ENCODE measurements around the gene SLC31A1. TPM values are rescaled to one million over a fixed set of nuclear protein-coding genes. Genes with fewer than 3 reads are reported as not detected.
A peak's percentile ranks its signal among the peaks of the same experiment; 100 is the strongest.

Gene SLC31A1
- total and polyA plus RNA-seq, 2 of the 13 experiments (the other 11 are each of a cell fraction or from before 2014, with no cell fraction given): 62.9 to 70.0 TPM

DNA sequence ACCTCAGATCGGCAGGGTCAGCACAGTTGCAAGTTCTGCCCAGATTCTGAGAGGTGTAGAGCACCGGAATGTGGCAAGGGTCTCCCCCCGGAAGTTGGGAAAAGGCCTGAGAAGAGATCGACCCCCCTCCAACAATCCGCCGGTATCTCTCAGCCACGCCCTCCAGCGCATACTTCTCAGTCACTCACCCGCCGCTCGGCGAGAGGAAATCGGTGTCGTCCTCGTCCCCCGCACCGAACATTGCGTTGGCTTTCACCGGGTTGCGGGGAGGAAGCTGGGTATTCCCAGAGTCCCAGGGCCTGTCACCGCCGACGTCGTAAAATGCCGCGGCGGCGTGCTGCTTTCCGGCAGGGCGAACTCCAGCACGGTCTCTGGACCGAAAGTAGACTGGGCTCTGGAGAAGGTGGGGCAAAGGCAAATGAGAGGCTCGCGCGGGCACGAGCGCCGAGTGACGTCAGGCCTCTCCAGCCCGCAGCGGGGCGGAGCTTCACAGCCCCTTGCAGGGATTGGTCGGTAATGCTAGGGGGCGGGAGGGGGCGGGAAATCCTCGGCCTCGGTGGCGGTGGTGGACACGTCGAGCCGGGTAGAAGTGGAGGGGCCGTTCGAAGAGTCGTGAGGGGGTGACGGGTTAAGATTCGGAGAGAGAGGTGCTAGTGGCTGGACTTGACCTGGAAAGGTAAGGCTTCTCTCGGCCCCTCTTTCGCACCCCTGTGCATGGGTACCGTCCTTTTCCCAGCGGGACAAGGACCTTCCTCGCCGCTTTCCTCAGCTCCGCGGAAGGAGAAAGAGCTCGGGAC, at the start of gene SLC31A1, which contains the start of gene FKBP15 (continued):
- TF ChIP-seq SMYD3 (CRISPR knock-in tag; IDR thresholded peaks at IDR 0.05) (no peak), DMAP1 (CRISPR knock-in tag; IDR thresholded peaks at IDR 0.05) (peak; percentile 50; the same call in 1 of the 2 replicates), ZNF7 (CRISPR knock-in tag; IDR thresholded peaks at IDR 0.05) (peak; percentile 19; the same call in 1 of the 2 replicates), PAWR (CRISPR knock-in tag; IDR thresholded peaks at IDR 0.05; ENCODE audit: borderline replicate concordance) (no peak), ZNF792 (CRISPR knock-in tag; IDR thresholded peaks at IDR 0.05) (peak; percentile 71; the same call in 1 of the 2 replicates), KAT2B (IDR thresholded peaks at IDR 0.05; ENCODE audit: borderline replicate concordance, low read depth, low read length) (no peak), BORCS8-MEF2B (CRISPR knock-in tag; IDR thresholded peaks at IDR 0.05) (no peak; the same call in 1 of the 2 replicates), ZNF274 (CRISPR knock-in tag; IDR thresholded peaks at IDR 0.05) (no peak), ZNF138 (CRISPR knock-in tag; IDR thresholded peaks at IDR 0.05; ENCODE audit: low read depth) (no peak), MTA3 (CRISPR knock-in tag; IDR thresholded peaks at IDR 0.05) (no peak), ZFP62 (CRISPR knock-in tag; IDR thresholded peaks at IDR 0.05) (no peak), ZNF737 (CRISPR knock-in tag; IDR thresholded peaks at IDR 0.05; ENCODE audit: borderline replicate concordance) (no peak; the same call in 1 of the 2 replicates), ERF (CRISPR knock-in tag; IDR thresholded peaks at IDR 0.05) (peak; percentile 29; the same call in 1 of the 2 replicates), SNAPC2 (CRISPR knock-in tag; IDR thresholded peaks at IDR 0.05) (peak; percentile 77; the same call in 1 of the 2 replicates), BRD4 (CRISPR knock-in tag; IDR thresholded peaks at IDR 0.05) (peak; percentile 48), SALL1 (CRISPR knock-in tag; IDR thresholded peaks at IDR 0.05) (peak; percentile 76), ZNF879 (CRISPR knock-in tag; IDR thresholded peaks at IDR 0.05) (no peak), ZBTB7B (CRISPR knock-in tag; IDR thresholded peaks at IDR 0.05) (no peak; the same call in none of the 2 replicates), CAMTA2 (CRISPR knock-in tag; IDR thresholded peaks at IDR 0.05; ENCODE audit: borderline replicate concordance) (no peak), REST (IDR thresholded peaks at IDR 0.05; ENCODE audit: borderline replicate concordance in 1 of 2, low read depth in 1 of 2, low read length in 2 of 2) (peak in 1 of 2 experiments; percentile 10; a peak in 1 of 4 replicates), ZKSCAN1 (IDR thresholded peaks at IDR 0.05; ENCODE audit: low read length) (no peak), TBX2 (CRISPR knock-in tag; IDR thresholded peaks at IDR 0.05; ENCODE audit: borderline replicate concordance) (peak; percentile 63)
- TF ChIP-seq, protein P1, sequence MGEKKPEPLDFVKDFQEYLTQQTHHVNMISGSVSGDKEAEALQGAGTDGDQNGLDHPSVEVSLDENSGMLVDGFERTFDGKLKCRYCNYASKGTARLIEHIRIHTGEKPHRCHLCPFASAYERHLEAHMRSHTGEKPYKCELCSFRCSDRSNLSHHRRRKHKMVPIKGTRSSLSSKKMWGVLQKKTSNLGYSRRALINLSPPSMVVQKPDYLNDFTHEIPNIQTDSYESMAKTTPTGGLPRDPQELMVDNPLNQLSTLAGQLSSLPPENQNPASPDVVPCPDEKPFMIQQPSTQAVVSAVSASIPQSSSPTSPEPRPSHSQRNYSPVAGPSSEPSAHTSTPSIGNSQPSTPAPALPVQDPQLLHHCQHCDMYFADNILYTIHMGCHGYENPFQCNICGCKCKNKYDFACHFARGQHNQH (CRISPR knock-in tag; IDR thresholded peaks at IDR 0.05): no peak; the same call in 1 of the 2 replicates
- TF ChIP-seq, protein P2, sequence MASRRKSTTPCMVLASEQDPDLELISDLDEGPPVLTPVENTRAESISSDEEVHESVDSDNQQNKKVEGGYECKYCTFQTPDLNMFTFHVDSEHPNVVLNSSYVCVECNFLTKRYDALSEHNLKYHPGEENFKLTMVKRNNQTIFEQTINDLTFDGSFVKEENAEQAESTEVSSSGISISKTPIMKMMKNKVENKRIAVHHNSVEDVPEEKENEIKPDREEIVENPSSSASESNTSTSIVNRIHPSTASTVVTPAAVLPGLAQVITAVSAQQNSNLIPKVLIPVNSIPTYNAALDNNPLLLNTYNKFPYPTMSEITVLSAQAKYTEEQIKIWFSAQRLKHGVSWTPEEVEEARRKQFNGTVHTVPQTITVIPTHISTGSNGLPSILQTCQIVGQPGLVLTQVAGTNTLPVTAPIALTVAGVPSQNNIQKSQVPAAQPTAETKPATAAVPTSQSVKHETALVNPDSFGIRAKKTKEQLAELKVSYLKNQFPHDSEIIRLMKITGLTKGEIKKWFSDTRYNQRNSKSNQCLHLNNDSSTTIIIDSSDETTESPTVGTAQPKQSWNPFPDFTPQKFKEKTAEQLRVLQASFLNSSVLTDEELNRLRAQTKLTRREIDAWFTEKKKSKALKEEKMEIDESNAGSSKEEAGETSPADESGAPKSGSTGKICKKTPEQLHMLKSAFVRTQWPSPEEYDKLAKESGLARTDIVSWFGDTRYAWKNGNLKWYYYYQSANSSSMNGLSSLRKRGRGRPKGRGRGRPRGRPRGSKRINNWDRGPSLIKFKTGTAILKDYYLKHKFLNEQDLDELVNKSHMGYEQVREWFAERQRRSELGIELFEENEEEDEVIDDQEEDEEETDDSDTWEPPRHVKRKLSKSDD (CRISPR knock-in tag; IDR thresholded peaks at IDR 0.05; ENCODE audit: low read depth): peak; percentile 64; the same call in 1 of the 2 replicates

Data from HepG2 (cell line).